GM18873 (cell line): Measurements from ENCODE around the gene UNC5B.

Experiments used
- ATAC-seq: cut with Tn5 transposase; IDR thresholded peaks from one replicate; pipeline ENCODE4 v1.9.1; 2021; ENCODE audit warnings: mild to moderate bottlenecking, moderate library complexity, moderate number of reproducible peaks; ENCODE audit not compliant: unreplicated experiment, low FRiP score

UNC5B gene

DNA sequence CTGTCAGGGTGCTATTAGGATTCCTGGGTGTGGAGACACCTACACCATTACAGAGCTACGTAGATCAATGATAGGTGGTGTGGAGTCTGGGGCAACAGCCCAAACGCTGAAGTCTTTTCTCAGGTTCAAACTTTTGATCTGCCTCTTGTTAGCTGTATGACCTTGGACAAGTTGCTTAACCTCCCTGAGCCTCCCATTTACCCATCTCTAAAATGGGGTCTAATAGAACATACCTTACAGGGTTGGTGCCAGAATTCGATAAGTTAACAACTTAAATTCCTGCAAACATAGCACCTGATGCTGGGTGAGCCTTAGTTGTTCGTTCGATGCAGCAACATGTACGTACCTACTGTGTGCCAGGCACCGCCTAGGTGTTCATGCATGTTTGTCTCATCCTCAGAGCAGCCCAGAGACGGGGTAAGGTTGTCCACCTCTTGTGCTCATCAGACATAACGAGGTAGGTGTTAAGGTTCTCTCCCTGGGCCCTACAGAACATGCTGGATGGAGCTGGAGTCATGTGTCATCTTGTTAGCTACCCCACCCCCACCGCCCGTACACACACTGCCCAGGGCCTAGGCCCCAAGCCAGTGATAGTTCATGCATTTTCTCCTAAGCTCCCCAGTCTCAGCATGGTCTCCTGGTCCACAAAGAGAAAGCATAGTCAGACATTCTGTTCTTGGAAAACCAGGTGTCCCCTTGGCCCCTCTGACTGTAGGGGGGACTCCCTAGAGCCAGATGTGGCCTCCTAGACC lies 65.7 kb downstream of the UNC5B start:
- ATAC-seq, result no peak

DNA sequence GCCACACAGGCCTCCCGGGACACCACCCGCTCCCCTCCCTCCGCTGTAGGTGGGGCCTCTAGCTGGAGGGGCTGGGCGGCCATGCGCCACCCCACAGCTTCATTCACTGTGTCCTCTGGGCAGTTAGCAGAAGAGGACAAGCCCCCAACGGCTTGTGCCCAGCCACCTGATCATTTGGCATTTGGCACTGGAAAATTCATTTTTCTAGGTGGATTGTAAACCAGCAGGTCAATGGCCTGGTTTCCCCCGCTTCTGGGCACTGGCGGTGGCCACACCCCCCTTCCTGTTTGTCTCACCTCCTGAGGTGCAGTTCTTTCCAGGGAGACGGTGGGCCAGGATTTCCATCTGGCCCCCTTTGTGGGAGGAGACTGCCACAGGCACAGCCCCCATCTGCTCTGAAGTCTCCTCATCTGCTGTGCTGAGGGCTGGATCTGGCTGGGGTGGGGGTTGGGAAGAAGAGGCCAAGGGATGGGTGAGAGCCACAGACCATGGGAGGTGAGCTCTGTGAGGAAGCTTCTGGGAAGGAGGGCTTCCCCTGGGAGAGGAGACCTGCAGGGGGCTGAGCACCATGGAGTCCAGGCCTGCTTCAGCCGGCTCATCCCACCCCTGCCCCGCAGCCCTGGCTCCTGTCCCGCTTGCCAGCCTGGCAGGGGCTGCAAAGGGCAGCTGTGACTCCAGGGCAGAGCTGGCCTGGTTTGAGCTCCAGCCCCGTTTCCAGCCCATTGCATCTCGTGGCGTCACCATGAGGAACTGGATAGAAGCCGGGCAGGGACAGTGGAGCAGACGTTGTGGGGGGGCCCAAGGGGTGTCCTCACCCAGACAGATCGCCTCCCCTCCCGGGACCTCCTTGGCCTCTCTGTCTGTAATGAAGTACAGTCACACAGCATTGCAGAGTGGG lies 66.6 kb downstream of the UNC5B start:
- ATAC-seq, result no peak

DNA sequence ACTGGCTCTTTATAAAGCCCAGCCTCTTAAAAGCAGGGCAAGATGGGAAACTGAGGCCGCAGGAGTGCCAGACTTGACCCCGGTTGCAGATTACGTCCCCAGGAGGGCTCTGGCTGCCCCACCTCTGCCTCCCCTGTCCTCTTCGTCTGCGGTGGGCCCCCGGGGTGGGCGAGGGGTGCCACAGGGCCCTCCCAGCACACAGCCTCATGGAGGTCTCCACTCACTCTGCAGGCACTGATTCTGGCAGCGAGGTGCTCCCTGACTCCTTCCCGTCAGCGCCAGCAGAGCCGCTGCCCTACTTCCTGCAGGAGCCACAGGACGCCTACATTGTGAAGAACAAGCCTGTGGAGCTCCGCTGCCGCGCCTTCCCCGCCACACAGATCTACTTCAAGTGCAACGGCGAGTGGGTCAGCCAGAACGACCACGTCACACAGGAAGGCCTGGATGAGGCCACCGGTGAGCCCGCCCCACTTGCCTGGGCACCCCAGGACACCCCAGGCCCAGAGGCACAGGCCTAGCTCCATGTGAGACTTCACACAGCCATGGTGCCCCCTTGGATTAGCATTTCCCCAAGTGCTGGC lies 67.3 kb downstream of the UNC5B start:
- ATAC-seq, result no peak

DNA sequence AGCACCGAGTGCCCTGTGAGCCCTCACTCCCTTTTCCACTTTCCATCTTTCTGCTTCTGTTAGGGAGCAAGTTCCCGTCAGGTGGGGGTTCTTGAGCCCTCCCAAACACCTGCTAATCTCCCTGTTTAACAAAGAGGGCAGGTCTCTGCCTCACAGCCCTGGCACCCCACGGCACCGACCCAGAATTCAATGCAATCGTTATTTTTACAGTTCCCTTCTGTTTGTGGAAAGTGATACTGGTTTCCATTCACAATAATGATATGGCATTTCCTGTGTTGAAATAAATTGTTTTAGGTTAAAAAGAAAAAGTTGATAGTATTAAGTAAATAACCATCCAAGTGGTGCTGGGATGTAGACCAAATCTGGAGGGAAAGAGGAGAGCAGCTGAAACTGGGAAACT lies 67.8 kb downstream of the UNC5B start:
- no peak for ATAC-seq

DNA sequence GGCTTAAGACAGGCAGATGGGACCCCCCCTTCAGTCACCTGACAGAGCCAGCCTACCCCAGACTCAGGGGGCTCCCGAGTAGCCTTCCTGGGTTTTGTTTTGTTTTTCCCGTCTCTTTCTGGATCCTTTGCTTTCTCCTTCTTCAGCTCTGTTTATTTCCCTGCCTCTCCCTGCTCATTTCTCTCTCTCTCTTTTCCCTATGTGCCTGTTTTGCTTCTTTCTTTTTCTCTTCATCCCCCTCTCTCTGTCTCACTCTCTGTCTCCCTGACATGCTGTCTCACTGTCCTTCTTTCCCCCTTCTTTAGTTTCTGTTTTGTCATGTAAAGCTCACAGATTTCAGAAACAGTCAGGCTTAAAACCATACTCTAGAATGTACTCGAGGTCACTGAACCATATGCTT lies 68.5 kb downstream of the UNC5B start:
- no peak for ATAC-seq

DNA sequence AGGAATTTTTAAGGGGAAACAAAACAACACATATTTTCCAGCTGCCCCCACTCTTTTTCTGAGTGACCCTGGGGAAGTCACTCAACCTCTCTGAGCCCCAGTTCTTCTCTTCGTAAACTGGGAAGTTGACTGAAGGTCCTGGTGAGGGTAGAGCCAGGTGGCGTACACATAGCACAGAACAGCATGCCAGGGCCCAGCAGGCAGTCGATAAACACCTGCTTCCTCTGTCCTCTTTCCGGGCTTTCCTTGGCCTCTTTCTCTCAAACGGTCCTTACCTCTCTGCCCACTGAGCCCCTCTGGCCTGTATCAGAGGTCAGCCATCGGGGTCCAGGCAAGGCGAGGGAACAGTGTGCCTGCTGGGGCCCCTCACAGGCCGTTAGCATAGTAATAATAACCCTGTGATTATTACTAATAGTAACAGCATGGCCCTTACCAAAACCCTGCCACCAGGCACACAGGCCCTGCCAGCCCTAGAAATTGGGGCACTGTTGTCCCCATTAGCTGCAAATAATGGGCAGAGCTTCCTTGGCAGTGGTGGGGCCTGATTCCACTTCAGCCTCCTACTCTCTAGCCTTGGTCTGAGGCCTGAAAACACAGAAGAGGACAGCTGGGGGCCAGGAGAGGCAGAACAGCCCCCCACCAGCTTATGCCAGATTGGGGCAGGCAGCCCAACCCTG lies 69.4 kb downstream of the UNC5B start:
- ATAC-seq, result no peak

DNA sequence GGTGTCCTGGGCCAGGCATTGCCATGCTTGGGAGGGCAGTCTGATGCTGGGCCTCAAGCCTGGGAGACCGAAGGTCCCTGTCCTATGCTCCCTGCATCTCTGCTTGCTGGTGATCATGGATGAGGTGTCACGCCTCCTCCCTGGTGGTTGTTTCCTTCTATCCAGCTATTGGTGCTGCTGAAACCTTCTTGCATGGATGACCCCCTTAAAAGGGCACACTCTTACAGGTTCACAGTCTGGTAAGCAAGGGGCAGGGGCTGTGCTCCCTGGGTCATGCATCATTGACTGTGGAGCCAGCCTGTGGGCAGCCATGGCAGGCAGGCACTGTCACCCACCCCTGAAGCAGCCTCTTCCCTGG lies 69.9 kb downstream of the UNC5B start:
- no peak for ATAC-seq

DNA sequence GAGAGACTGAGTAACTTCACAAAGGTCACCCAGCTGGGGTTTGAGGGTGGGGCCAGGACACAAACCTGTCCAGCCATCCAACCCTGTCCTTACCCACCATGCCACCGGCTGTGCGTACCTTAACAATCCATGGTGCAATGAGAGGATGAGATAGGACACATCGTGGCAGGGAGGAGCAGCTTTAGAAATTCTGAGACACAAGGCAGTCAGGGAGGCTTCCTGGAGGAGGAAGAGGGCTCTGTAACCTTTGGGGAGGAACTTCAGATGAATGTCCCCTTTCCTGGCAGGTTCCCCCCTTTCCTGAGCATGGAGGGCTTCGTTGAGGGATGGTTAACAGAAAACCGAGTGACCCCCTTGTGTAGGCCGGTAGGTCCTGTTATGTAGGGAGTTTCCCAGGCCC lies 71.0 kb downstream of the UNC5B start:
- no peak for ATAC-seq

DNA sequence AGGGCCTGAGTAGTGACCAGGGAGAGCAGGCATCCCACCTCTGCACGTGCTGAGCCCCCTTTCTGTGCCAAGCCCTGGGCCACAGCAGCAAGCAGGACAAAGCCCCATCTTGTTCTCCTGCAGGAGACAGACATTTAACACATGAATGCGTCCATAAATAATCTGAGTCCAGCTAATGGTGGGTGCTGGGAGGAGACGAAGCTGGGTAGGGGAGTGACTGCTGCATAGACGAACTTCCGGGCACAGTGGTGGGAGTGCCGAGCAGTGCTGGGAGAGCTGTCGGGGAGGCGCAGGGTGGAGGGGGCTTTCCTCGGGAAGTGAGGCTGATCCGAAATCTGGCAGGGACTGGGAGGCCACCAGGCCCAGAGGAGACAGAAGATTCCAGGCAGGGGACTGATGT lies 71.5 kb downstream of the UNC5B start:
- no peak for ATAC-seq

DNA sequence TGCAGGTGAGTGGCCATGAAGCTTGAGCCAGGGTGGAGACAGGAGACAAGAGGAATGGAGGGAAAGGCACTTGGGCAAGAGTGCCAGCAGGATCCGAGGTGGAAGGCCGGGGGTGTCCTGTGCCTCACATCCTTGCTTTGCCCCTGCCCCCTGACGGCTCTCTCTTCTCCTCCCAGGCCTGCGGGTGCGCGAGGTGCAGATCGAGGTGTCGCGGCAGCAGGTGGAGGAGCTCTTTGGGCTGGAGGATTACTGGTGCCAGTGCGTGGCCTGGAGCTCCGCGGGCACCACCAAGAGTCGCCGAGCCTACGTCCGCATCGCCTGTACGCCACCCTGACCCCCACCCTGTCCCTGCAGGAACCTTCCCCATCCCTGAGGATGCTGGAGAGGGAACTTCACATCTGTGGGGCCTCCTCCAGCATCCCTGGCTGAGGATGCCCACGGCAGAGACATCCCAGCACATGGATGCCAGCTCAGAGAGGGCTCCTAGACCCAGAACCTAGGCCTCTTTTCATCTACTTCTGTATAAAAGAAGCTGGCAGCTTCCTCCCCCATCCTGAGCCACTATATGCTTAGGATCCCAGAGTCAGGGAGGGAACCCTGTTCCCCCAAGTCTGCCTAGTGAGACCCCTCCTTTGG lies 72.3 kb downstream of the UNC5B start:
- no peak for ATAC-seq

DNA sequence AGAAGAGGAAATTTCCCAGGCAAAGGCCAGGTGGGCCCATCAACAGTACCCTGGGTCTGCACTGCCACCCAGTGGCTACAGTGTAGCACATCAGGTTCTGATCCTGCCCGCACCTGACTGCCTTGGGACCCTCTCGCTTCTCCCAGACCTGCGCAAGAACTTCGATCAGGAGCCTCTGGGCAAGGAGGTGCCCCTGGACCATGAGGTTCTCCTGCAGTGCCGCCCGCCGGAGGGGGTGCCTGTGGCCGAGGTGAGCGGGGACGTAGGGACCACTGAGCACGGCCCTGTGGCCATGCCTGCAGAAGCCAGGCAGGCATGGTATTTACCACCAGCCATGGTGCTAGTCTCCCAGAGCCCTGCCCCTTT lies 72.8 kb downstream of the UNC5B start:
- no peak for ATAC-seq

DNA sequence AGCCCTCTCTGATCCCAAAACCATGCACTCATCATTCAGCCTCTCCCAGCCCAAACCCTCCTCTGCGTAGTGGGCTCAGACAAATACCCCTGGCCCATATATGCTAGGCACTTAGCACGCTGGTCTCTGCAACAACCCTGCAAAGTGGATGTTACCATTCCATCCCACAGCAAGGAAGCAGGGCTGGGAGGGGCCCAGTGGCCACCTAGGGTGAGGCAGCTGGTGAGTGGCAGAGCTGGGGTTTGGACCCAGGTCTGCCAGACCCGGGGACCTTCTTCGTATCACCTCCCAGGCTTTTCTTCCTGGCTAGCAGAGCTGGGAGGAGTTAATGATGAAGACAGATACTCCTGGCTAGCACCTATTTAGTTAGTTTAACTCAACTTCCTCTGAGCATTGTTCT lies 73.6 kb downstream of the UNC5B start:
- no peak for ATAC-seq

DNA sequence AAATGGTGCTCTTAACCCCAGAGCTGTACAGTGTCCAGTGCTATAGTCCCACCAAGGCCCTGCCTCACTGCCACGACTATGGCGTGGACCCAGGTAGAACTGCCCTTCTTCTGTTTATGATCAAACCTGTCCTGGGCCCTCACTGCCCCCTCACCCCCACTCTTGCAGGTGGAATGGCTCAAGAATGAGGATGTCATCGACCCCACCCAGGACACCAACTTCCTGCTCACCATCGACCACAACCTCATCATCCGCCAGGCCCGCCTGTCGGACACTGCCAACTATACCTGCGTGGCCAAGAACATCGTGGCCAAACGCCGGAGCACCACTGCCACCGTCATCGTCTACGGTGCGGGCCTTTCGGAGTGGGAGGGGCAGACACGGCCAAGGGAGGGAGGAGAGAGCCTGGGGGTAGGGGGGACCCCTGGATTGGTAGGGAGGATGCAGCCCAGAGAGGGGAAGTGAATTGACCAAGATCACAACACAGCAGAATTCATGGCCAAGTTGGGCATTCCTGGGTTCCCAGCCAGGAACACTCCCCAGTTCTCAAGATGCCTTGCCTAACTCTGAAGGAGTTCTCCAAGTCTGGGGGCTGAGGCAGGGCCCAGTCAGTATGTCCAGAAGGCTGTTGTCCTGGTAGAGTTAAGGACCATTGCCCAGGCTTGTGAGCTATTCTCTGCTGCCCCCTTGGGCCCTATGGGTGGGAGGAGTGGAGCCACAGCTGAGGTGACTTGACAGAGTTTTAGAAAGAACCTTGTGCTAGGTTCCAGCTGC lies 74.3 kb downstream of the UNC5B start:
- ATAC-seq, result no peak

DNA sequence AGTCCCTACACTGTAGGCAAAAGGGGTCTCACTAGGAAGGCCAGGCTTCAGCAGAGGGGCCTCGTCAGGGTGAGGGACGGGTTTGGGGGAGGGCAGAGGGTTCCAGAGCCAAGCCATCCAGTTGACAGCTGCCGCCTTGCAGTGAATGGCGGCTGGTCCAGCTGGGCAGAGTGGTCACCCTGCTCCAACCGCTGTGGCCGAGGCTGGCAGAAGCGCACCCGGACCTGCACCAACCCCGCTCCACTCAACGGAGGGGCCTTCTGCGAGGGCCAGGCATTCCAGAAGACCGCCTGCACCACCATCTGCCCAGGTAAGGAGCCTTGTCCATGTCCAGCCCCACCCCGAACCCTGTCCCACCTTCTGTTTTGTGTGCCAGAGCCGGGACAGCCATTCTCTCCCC lies 75.1 kb downstream of the UNC5B start:
- ATAC-seq, result no peak

DNA sequence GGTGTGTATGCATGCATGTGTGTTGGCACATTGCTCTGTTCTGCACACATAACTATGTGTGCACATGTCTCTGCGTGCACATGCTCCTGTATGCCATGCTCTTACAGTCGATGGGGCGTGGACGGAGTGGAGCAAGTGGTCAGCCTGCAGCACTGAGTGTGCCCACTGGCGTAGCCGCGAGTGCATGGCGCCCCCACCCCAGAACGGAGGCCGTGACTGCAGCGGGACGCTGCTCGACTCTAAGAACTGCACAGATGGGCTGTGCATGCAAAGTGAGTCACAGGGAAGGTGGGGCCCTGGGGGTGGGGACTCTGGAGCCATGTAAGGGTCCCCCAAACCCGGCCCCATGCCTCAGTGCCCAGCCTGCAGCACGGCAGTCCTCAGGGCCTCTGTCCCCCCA lies 76.1 kb downstream of the UNC5B start:
- no peak for ATAC-seq

DNA sequence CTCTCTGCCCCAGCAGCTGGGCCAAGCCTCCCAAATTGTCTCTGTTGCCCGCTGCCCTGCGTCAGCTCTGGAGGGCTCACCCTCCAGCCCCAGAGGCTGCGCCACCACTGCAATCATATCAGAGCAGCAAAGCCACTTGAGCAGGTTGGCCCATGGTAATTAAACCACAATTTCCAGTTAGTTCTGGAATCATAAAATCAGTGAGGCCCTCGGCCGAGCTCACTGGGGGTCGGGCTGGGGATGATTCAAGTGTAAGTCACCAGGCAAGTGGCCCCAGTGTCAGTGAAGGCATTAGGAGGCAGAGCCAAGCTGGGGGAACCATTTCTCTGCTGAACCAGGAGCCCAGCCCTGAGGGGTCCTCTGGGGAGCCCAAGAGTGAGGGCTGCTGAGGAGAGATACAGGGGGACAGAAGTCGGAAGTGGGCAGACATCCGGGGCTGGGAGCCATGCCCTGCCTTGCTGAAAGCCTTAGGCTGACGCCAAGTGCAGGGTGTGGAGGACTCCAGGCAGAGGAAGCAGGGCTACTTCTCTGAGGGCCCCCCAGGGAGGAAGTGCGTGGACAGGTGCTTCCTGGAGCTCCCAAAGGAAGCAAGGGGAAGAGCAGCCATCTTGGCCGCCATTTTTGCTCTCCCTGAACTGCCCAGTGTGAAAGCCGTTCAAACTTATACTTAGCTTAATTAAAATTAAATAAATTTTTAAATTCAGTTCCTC lies 77.2 kb downstream of the UNC5B start:
- no peak for ATAC-seq

DNA sequence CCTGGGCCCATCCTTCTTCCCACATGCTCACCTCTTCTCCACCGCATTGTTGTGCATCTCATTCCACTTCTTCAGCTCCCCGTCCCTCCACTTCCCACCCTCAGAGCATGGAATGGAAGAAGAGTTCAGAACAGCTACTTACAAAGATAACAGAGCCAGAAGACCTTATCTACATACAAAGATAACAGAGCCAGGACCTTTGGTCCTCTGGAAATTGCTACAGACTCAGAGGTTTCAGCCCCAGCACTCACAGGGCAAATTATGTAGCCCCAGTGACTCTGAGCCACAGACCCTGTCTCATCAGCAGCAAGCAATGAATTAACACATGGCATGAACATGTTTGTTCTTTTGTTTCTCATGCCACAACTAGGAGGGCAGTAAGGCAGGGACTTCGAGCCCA lies 78.0 kb downstream of the UNC5B start:
- no peak for ATAC-seq

DNA sequence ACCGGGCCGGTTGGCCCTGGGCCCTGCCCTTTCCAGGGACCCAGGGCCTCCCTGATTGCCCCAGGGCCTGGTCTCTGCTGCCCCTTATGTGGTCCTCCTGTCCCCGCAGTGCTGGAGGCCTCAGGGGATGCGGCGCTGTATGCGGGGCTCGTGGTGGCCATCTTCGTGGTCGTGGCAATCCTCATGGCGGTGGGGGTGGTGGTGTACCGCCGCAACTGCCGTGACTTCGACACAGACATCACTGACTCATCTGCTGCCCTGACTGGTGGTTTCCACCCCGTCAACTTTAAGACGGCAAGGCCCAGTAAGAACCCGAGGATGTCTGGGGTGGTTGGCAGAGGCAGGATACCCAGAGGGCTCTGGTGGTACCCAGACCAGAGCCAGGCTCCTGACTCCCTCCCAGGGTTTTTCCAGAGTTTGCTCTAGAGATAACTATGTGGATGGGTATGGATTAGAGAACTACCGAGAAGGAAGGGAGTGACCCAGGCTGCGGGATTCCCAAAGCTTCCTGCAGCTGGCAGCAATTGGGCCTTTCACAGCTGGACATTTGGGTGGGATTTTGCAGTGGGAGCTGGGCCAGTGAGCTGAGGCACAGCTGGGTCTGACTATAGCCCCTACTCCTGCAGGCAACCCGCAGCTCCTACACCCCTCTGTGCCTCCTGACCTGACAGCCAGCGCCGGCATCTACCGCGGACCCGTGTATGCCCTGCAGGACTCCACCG lies 78.6 kb downstream of the UNC5B start:
- no peak for ATAC-seq

DNA sequence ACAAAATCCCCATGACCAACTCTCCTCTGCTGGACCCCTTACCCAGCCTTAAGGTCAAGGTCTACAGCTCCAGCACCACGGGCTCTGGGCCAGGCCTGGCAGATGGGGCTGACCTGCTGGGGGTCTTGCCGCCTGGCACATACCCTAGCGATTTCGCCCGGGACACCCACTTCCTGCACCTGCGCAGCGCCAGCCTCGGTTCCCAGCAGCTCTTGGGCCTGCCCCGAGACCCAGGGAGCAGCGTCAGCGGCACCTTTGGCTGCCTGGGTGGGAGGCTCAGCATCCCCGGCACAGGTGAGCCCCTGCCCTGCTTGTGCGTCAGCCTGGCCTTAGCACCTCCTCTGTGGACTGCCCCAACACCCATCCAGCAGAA lies 79.1 kb downstream of the UNC5B start:
- no peak for ATAC-seq
